Posterior vena cava (tissue), 2 donors: ENCODE results near the gene URB2. TPM values are rescaled to one million over a fixed set of nuclear protein-coding genes. Genes with fewer than 3 reads are reported as not detected.

ENCODE experiments used
- total RNA-seq, 2 donors: library from RNA; stranded (reverse); fragmentation: NEBNext Ultra II Directional; extraction: Animal tissue kit (Norgen Biotek cat#: 25700); gene quantifications; one replicate each; pipeline ENCODE4 v1.2.1, GENCODE V29; 2021
- donor health status: DM: yes; HTN: yes; CAD: no.
- donor health status: DM: yes; HTN: yes; CAD: no.

Gene URB2
- total RNA-seq, 2 donors from 2014 or later: 7.5 to 8.3 TPM

Other genes starting within 250 kb of the URB2 start
- 1 to 10 TPM; 6.4 to 6.8 TPM for gene ACTA1, start 192.2 kb upstream of the URB2 start, total RNA-seq
- 10 to 100 TPM; 26.0 to 28.9 TPM for gene NUP133, start 117.9 kb upstream of the URB2 start, total RNA-seq
- 10 to 100 TPM; 14.1 to 21.9 TPM for gene ABCB10, start 67.5 kb upstream of the URB2 start, total RNA-seq
- 10 to 100 TPM; 25.7 to 27.0 TPM for gene TAF5L, start 125 bp upstream of the URB2 start, total RNA-seq